GM12872 (cell line): Measurements from ENCODE around the gene CA14.

Experiments
- TF ChIP-seq, protein P1 (sequence below): IDR thresholded peaks from 3 replicates; pipeline ENCODE4 v1.5.1; 2011; ENCODE audit warnings: low read depth, mild to moderate bottlenecking, low read length, moderate library complexity; ENCODE audit not compliant: insufficient read depth

The CA14 gene

DNA sequence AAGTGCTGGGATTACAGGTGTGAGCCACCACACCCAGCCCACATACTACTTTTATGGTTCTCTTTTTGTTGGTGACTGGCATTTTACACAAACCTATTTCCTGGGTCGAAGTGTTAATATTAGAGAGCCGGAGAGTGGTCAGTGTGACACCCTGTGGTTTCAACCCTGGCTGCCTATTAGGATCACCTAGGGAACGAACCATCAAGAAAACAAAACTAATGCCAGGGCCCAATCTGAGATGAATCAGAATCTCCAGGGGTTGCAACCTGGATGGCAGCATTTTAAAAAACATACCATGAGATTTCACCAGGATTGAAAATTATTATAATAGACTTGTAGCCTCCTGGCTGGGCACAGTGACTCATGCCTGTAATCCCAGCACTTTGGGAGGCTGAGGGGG lies 42.1 kb downstream of the CA14 start:
- TF ChIP-seq, protein P1, sequence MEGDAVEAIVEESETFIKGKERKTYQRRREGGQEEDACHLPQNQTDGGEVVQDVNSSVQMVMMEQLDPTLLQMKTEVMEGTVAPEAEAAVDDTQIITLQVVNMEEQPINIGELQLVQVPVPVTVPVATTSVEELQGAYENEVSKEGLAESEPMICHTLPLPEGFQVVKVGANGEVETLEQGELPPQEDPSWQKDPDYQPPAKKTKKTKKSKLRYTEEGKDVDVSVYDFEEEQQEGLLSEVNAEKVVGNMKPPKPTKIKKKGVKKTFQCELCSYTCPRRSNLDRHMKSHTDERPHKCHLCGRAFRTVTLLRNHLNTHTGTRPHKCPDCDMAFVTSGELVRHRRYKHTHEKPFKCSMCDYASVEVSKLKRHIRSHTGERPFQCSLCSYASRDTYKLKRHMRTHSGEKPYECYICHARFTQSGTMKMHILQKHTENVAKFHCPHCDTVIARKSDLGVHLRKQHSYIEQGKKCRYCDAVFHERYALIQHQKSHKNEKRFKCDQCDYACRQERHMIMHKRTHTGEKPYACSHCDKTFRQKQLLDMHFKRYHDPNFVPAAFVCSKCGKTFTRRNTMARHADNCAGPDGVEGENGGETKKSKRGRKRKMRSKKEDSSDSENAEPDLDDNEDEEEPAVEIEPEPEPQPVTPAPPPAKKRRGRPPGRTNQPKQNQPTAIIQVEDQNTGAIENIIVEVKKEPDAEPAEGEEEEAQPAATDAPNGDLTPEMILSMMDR: no peak

DNA sequence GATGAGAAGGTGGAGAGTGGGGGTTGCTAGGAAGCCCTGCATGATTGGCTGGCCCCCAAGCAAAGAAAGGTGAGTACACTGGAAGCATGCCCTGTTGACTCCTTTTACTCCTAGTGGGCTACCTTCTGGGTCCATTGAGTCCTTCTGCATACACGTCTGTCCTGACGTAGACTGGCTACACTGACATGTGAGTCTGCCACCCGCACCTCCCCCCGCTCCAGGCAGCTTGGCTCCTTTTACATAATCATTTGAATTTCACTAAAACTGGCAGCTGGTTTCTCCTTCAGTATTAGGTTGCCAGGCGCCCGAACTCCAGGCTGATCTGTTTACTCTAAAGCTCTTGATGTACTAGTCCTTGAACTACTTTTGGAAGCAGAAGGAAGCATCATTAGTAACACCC lies 44.8 kb downstream of the CA14 start:
- TF ChIP-seq, protein P1: no peak

DNA sequence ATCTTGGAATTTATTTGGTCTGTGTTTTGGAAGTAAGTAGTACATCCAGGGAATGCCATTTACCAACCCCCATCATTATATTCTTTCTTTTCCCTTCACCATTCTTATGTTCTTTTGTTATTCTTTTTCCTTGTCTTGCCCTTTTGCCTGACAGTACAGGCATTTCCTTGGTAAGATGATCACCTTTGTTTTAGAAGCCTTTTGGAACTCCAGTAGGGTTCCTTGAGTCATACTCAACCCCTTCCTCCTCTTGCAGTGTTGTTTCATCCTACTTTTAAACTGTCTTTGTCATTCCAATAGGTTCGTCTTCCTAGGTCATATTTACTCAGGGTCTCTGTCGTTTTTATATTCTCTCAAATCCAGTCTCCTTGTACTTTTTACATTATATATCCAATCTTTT lies 45.3 kb downstream of the CA14 start:
- TF ChIP-seq, protein P1: no peak

DNA sequence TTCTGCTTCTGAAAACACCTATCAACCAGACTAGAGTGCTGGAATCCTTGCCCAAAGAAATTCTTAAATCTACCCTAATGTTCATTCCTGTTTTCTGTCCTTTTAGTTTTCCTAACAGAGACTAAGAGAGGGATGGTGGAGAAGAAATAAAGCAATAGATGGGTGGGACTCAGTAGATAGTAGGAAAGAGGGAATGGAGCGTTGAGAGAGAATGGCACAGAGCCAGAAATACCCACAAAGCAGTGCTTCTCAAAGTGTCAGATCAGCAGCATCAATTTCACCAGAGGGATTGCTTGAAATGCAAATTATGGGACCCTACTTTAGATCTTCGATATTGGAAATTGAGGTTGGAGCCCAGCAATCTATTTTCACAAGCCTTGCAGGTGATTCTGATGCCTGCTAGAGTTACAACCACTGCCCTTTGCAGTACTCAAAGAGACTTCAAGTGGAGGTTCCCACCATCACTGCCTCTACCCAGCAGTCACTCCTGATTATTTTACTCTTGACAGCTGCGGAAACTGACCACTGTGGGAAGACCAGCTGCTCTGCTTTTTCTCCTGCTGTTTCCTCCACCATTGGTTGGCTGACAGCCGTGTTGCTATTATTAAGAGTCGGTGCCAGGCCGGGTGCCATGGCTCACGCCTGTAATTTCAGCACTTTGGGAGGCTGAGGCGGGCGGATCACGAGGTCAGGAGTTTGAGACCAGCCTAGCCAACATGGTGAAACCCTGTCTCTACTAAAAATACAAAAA lies 52.4 kb downstream of the CA14 start:
- TF ChIP-seq, protein P1: no peak

DNA sequence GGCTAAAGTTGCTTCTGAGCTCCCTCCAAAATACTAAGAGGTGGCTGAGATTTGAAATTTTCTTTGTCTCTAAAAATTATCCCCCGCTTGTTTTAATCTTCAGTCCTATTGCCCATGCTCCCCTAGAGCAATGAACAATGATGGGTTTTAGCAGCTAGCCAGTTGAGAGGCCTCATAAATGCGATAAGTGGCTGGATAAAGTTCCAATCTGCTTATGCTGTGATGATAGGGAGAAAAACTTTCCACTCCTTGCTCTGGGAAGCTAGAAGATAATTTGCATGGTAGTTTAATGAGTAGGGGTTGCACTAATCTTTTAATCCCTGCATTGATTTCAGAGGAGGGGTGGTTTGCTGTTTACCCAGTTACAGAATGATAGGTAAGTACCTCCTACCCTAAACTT lies 54.2 kb downstream of the CA14 start:
- TF ChIP-seq, protein P1: no peak
